NB4 (cell line): ENCODE data around the gene EHD3.

ENCODE experiments used
- DNase-seq: peaks from one replicate; pipeline ENCODE4 v3.0.0; 2010; ENCODE audit warnings: low read depth
- H3K4me3 ChIP-seq: one replicate; pipeline ENCODE4 v1.5.1; 2011; ENCODE audit warnings: mild to moderate bottlenecking, low read depth, low read length, moderate library complexity
- CTCF ChIP-seq: IDR thresholded peaks from one replicate; pipeline ENCODE4 v1.5.1; 2012; ENCODE audit warnings: low read depth, low read length
- MAX ChIP-seq: IDR thresholded peaks from 2 replicates; pipeline ENCODE4 v1.6.1; 2011; ENCODE audit warnings: low read depth, low read length
- MYC ChIP-seq: IDR thresholded peaks from 2 replicates; pipeline ENCODE4 v1.6.1; 2011; ENCODE audit warnings: low read depth, low read length
- POLR2A ChIP-seq: IDR thresholded peaks from 2 replicates; pipeline ENCODE4 v1.6.1; 2011; ENCODE audit warnings: mild to moderate bottlenecking; ENCODE audit not compliant: insufficient read length; ENCODE audit errors: extremely low read depth

EHD3 gene

DNA sequence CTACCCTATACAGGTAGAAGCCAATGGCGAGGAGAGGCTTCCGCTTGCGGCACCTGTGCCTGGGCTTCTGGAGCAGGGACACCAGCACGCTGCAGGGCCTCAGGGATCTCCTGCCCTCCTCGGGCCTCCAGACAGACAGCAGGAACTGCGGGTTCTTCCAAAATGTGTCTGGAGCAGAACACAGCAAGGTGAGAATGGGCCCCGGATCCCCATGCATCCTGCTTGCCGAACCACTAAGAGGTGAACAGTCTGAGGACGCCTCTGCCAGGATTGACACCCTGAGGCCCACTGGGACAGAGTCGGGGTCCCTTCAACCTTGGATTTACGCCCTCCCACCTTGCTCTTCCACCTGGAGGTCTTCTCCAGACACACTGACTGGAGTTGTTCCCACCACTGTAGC, 42.0 kb upstream of the EHD3 start:
- DNase-seq = no peak
- TF ChIP-seq CTCF (no peak), MAX (no peak), MYC (no peak), POLR2A (no peak)
- H3K4me3 ChIP-seq = no peak overlapping the region

- no peak for TF ChIP-seq MAX
- no peak for TF ChIP-seq POLR2A
- no peak for TF ChIP-seq CTCF
- TF ChIP-seq MYC = no peak
- no peak overlapping the region for H3K4me3 ChIP-seq
- DNase-seq = no peak
Observed at GRCh38 chr2:31192396-31192795, 41.6 kb upstream of the EHD3 start.

- no peak for DNase-seq
- no peak overlapping the region for H3K4me3 ChIP-seq
- no peak for TF ChIP-seq MYC
- no peak for TF ChIP-seq POLR2A
- no peak for TF ChIP-seq CTCF
- TF ChIP-seq MAX = no peak
Observed at GRCh38 chr2:31192851-31193392, 41.0 kb upstream of the EHD3 start.

- no peak for DNase-seq
- TF ChIP-seq CTCF = no peak
- TF ChIP-seq POLR2A = no peak
- no peak for TF ChIP-seq MAX
- no peak for TF ChIP-seq MYC
Observed at GRCh38 chr2:31193806-31194205, 40.1 kb upstream of the EHD3 start.

GRCh38 chr2:31196622-31197021, 37.3 kb upstream of the EHD3 start:
- no peak for DNase-seq
- TF ChIP-seq POLR2A (no peak), CTCF (no peak), MAX (no peak), MYC (no peak)
- no peak overlapping the region for H3K4me3 ChIP-seq

More at GRCh38 chr2:31193806-31194205, 40.1 kb upstream of the EHD3 start:
- no peak overlapping the region for H3K4me3 ChIP-seq

DNA sequence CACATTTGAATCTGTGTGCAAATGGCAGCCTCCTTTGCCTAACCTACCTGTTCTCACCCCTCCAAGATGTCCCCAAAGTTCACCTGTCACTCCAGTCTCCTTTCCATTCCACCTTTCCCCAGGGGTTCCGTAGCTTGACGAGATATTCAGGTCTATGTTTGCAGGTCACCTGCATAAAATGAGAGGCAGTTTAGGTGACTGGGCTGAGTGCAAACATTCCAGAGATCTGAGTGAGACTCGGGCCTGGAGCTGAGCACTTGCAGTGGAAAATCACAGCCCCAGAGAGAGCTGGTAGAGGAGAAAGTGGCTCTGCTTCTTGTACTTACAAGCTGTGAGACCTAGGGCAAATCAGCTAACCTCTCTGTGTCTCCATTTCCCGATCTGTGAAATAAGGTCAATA, 36.8 kb upstream of the EHD3 start:
- H3K4me3 ChIP-seq = no peak overlapping the region
- TF ChIP-seq MAX (no peak), MYC (no peak), POLR2A (no peak), CTCF (no peak)
- DNase-seq = no peak
